Stomach (tissue), 9 donors: ENCODE data around the gene CHN2. TPM values are rescaled to one million over a fixed set of nuclear protein-coding genes. Genes with fewer than 3 reads are reported as not detected.
A peak's percentile ranks its signal among the peaks of the same experiment; 100 is the strongest.

ENCODE experiments used
- DNase-seq, 2 donors: peaks; one replicate each; pipeline versions ENCODE4 v3.0.0 to v3.0.0-alpha.2; 2013 to 2019
- H3K27ac ChIP-seq, 5 donors: fragments of 200-600 bp in 4 of 5; sonication (generic) in 4 of 5; one replicate each; pipeline ENCODE4 v1.5.1; 2013 to 2019; ENCODE audit warnings: mild to moderate bottlenecking in 1 of 5, moderate library complexity in 1 of 5
- H3K27me3 ChIP-seq, 3 donors: fragments of 200-600 bp; sonication (generic); one replicate each; pipeline ENCODE4 v1.5.1; 2017 to 2019; ENCODE audit warnings: mixed run types in 1 of 3
- H3K36me3 ChIP-seq, 4 donors: fragments of 200-600 bp; sonication (generic); 1 replicate in 3 of 4; 2 replicates in 1 of 4; pipeline ENCODE4 v1.5.1; 2016 to 2019
- H3K4me1 ChIP-seq, 4 donors: fragments of 200-600 bp; sonication (generic); one replicate each; pipeline ENCODE4 v1.5.1; 2016 to 2019
- H3K4me3 ChIP-seq, 4 donors: fragments of 200-600 bp; sonication (generic) in 3 of 4; one replicate each; pipeline ENCODE4 v1.5.1; 2016 to 2019; ENCODE audit warnings: mild to moderate bottlenecking in 1 of 4
- H3K9me3 ChIP-seq, 4 donors: fragments of 200-600 bp; sonication (generic); one replicate each; pipeline ENCODE4 v1.5.1; 2016 to 2019
- CTCF ChIP-seq, 7 experiments: fragments of 450-650 bp in 4 of 7; fragments of 200-600 bp in 3 of 7; sonication (generic) in 3 of 7; IDR thresholded peaks; one replicate each; pipeline ENCODE4 v1.5.1; 2016 to 2019; ENCODE audit warnings: antibody characterized with exemption in 7 of 7, control low read depth in 2 of 7, mild to moderate bottlenecking in 1 of 7
- EP300 ChIP-seq: sonication (generic); formaldehyde crosslinking; IDR thresholded peaks from one replicate; pipeline ENCODE4 v1.6.1; 2017; ENCODE audit warnings: antibody characterized with exemption
- POLR2A ChIP-seq, 4 donors: fragments of 450-650 bp; IDR thresholded peaks; one replicate each; pipeline ENCODE4 v1.6.1; 2016; ENCODE audit warnings: antibody characterized with exemption in 4 of 4, control low read depth in 2 of 4, mild to moderate bottlenecking in 1 of 4, moderate library complexity in 1 of 4
- POLR2AphosphoS5 ChIP-seq, 3 donors: sonication (generic); formaldehyde crosslinking; IDR thresholded peaks; one replicate each; pipeline ENCODE4 v1.6.1; 2016; ENCODE audit warnings: antibody characterized with exemption in 3 of 3
- WGBS, 5 donors: extraction: QIAGEN DNeasy Blood & Tissue Kit in 3 of 5; methylation state at CpG; one replicate each; pipeline versions ENCODE4 v1.1.5 to v1.1.7; 2013 to 2018; 5-methylcytosine and 5-hydroxymethylcytosine counted together
- intact Hi-C: fragments of 100-400 bp; cut with DNase I; formaldehyde crosslinking; loops from one replicate; pipeline ENCODE4 v1.15.1; 2023; ENCODE audit warnings: low total_unique reads
- polyA plus RNA-seq, 3 donors: library from polyadenylated mRNA; stranded (reverse); fragments of 200-250 nt; gene quantifications; one replicate each; pipeline ENCODE4 v1.2.3, GENCODE V29; 2013
- total RNA-seq, 5 donors: library from RNA; depleted of rRNA; stranded (reverse); fragments of >200 nt; gene quantifications; one replicate each; pipeline versions ENCODE4 v1.1.0 to v1.2.3, GENCODE V29; 2014 to 2016
- donor health status: healthy with polysubstance abuse.
- donor health status: Bipolar disorder and iron deficiency.
- donor health status: healthy.

Gene CHN2
- total and polyA plus RNA-seq, 8 donors, result 2.4 to 47.8 (median 13.8) TPM

DNA sequence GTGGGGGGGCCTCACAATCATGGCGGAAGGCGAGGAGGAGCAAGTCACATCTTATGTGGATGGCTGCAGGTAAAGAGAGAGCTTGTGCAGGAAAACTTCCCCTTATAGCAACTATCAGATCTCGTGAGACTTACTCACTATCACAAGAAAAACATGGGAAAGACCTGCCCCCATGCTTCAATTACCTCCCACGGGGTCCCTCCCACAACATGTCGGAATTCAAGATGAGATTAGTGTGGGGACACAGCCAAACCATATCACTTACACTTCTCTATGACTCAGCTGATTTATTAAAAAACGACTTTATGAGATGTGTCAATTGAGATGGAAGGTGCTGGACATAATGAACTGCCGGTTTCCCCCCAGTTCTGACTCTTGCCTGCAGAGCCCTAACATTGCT, 23.8 kb upstream of the CHN2 start:
- no peak for DNase-seq
- Histone ChIP-seq H3K4me1 (no peaks in the 10 kb centered on the region), H3K4me3 (no peak overlapping the region), H3K36me3 (no peaks in the 10 kb centered on the region), H3K27ac (no peak overlapping the region), H3K9me3 (peaks cover 0 to 5% (median 3%) of the 10 kb centered on the region in 4 donors), H3K27me3 (no peaks in the 10 kb centered on the region)
- intact Hi-C loops, result no loop called here
- 69 to 87% (median 73%) methylated on average over 7 of the region's 7 CpGs for WGBS, 5 donors
- TF ChIP-seq POLR2AphosphoS5 (IDR thresholded peaks at IDR 0.05), result no peak
- TF ChIP-seq POLR2A (IDR thresholded peaks at IDR 0.05), result no peak
- TF ChIP-seq CTCF (IDR thresholded peaks at IDR 0.05), result no peak
- no peak for TF ChIP-seq EP300

- H3K9me3 ChIP-seq, result no peaks in the 10 kb centered on the region
- no peaks in the 10 kb centered on the region for H3K36me3 ChIP-seq
- whole genome bisulfite sequencing, 5 donors, result 82 to 95% (median 91%) methylated on average over 3 of the region's 3 CpGs
- DNase-seq, result no peak
- H3K4me3 ChIP-seq, result no peak overlapping the region
- no peaks in the 10 kb centered on the region for H3K27me3 ChIP-seq
- intact Hi-C loops, result no loop called here
- H3K4me1 ChIP-seq, result no peaks in the 10 kb centered on the region
- TF ChIP-seq EP300, result no peak
- no peak for TF ChIP-seq POLR2AphosphoS5 (IDR thresholded peaks at IDR 0.05)
- TF ChIP-seq CTCF (IDR thresholded peaks at IDR 0.05), result no peak
- TF ChIP-seq POLR2A (IDR thresholded peaks at IDR 0.05), result no peak
- H3K27ac ChIP-seq, result no peak overlapping the region
Measured at GRCh38 chr7:29173458-29173857, 21.1 kb upstream of the CHN2 start.

- Histone ChIP-seq H3K4me3 (no peak overlapping the region), H3K27ac (peak overlapping the region in 1 of 5 donors; percentile 26), H3K4me1 (no peaks in the 10 kb centered on the region), H3K27me3 (no peaks in the 10 kb centered on the region), H3K9me3 (no peaks in the 10 kb centered on the region), H3K36me3 (no peaks in the 10 kb centered on the region)
- TF ChIP-seq POLR2A (IDR thresholded peaks at IDR 0.05) (no peak), EP300 (no peak), POLR2AphosphoS5 (IDR thresholded peaks at IDR 0.05) (peak in 1 of 3 donors; percentile 39), CTCF (IDR thresholded peaks at IDR 0.05) (no peak)
- WGBS, 5 donors, result 48 to 65% (median 57%) methylated on average over 9 of the region's 9 CpGs
- peak; percentile 31 to 59 for DNase-seq
- intact Hi-C loops, result no loop called here
Measured at GRCh38 chr7:29177963-29178600, 16.5 kb upstream of the CHN2 start.

GRCh38 chr7:29179115-29179514, 15.5 kb upstream of the CHN2 start:
- no peaks in the 10 kb centered on the region for H3K27me3 ChIP-seq
- H3K9me3 ChIP-seq, result no peaks in the 10 kb centered on the region
- no peak overlapping the region for H3K4me3 ChIP-seq
- no peak for TF ChIP-seq POLR2A (IDR thresholded peaks at IDR 0.05)
- no peak for TF ChIP-seq POLR2AphosphoS5 (IDR thresholded peaks at IDR 0.05)
- no peak for TF ChIP-seq EP300
- no peak for TF ChIP-seq CTCF (IDR thresholded peaks at IDR 0.05)
- intact Hi-C loops, result no loop called here
- no peak overlapping the region for H3K27ac ChIP-seq
- WGBS, 5 donors, result 50 to 86% (median 82%) methylated on average over 1 of the region's 1 CpG; no CpG with 5 or more reads in 1 of the 5 donors
- no peaks in the 10 kb centered on the region for H3K36me3 ChIP-seq
- H3K4me1 ChIP-seq, result no peaks in the 10 kb centered on the region
- no peak for DNase-seq
